ENCODE data around the gene FASTKD1. TPM values are rescaled to one million over a fixed set of nuclear protein-coding genes. Genes with fewer than 3 reads are reported as not detected.
"Not testable (repeated sequence)": the region's sequence is repeated elsewhere in the genome, so short reads cannot be mapped to it uniquely, and the experiment has no call there.

FASTKD1 gene, protein sequence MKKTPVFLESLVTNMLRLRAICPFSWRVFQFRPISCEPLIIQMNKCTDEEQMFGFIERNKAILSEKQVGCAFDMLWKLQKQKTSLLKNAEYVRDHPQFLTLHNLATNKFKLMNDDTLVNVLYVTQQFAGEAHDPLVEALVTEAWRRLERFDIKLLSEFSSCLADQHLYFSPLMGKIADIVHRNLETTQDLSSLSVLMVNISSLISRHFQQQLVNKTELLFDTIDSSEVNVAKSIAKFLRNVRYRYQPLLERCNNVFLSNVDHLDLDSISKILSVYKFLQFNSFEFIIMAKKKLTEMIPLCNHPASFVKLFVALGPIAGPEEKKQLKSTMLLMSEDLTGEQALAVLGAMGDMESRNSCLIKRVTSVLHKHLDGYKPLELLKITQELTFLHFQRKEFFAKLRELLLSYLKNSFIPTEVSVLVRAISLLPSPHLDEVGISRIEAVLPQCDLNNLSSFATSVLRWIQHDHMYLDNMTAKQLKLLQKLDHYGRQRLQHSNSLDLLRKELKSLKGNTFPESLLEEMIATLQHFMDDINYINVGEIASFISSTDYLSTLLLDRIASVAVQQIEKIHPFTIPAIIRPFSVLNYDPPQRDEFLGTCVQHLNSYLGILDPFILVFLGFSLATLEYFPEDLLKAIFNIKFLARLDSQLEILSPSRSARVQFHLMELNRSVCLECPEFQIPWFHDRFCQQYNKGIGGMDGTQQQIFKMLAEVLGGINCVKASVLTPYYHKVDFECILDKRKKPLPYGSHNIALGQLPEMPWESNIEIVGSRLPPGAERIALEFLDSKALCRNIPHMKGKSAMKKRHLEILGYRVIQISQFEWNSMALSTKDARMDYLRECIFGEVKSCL
- total RNA-seq, result 44.5 and 48.4 TPM in 2 replicates

- intact Hi-C loops (cut with micrococcal nuclease), result loop anchor here (1.0 to 5.0 kb wide), 5 partner anchors 11 to 253 kb away; partner anchors contain the start of genes BBS5, CFAP210, PHOSPHO2 and PPIG
Observed at GRCh38 chr2:169573160-169573973, at the start of gene FASTKD1. FASTKD1 (minus strand) TSS chr2:169573865; CDS start chr2:169572029, 1,836 bp downstream.

DNA sequence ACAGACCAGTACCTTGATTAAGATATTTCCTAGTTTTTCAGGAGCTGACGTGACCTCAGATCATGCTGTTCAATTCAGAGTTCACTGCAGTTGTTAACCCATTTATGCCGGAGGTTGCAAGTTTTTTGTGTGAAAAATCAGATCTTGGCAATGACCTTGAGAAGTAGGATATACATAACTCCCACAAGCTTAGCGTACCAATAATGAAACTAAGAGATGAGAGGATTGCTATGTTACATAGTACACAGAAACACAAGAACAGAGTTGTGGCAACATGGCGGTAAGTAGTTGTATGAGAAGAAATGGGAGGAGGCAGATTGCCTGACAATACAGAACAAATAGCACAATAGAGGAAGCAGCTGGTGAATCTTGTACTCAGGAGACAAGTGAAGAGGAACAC, 49.6 kb upstream of the FASTKD1 start:
- intact Hi-C loops (cut with micrococcal nuclease), result no loop called here

- intact Hi-C loops (cut with micrococcal nuclease), result no loop called here
Observed at GRCh38 chr2:169620509-169620908, 46.8 kb upstream of the FASTKD1 start.

- intact Hi-C loops (cut with micrococcal nuclease), result no loop called here
Observed at GRCh38 chr2:169619946-169620345, 46.3 kb upstream of the FASTKD1 start.

DNA sequence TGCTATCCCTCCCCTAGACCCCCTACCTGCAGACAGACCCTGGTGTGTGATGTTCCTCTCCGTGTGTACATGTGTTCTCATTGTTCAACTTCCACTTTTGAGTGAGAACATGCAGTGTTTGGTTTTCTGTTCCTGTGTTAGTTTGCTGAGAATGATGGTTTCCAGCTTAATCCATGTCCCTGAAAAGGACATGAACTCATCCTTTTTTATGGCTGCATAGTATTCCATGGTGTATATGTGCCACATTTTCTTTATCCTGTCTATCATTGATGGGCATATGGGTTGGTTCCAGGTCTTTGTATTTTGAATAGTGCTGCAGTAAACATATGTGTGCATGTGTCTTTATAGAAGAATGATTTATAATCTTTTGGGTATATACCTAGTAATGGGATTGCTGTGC, 42.3 kb upstream of the FASTKD1 start:
- intact Hi-C loops (cut with micrococcal nuclease), result not testable (repeated sequence)

GRCh38 chr2:169613876-169614275, 40.2 kb upstream of the FASTKD1 start:
- intact Hi-C loops (cut with micrococcal nuclease), result no loop called here

DNA sequence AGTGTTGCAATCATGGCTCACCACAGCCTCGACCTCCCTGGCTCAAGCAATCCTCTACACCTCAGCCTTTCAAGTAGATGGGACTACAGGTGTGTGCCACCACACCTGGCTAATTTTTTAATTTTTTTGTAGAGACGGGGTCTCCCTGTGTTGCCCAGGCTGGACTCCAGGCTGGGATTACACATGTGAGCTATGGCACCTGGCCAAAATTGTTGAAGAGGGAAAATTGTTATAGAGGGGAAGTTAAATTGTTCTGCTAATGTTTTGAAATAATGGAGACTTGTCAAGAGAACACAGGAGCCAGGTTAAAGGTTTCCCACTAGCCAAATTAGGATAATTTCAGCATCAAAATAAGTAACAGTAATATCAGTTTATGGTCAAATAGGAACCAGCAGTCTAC, 35.6 kb upstream of the FASTKD1 start:
- intact Hi-C loops (cut with micrococcal nuclease), result no loop called here

GRCh38 chr2:169599568-169599967, 25.9 kb upstream of the FASTKD1 start:
- intact Hi-C loops (cut with micrococcal nuclease), result no loop called here

- intact Hi-C loops (cut with micrococcal nuclease), result no loop called here
Observed at GRCh38 chr2:169598982-169599381, 25.3 kb upstream of the FASTKD1 start.

DNA sequence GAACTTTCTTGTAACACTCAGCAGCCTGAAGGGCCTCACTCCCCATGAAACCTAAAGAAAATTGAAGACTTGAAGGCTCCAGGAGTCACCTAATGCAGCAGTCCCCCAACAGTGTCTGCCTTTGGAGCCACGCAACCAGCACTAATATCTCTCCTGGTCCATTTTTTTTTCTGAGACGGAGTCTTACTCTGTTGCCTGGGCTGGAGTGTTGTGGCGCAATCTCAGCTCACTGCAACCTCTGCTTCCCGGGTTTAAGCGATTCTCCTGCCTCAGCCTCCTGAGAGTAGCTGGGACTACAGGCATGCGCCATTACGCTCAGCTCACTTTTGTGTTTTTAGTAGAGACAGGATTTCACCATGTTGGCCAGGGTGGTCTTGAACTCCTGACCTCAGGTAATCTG, 22.9 kb upstream of the FASTKD1 start:
- intact Hi-C loops (cut with micrococcal nuclease), result not testable (repeated sequence)

- intact Hi-C loops (cut with micrococcal nuclease), result no loop called here
Observed at GRCh38 chr2:169590804-169591203, 17.1 kb upstream of the FASTKD1 start.

DNA sequence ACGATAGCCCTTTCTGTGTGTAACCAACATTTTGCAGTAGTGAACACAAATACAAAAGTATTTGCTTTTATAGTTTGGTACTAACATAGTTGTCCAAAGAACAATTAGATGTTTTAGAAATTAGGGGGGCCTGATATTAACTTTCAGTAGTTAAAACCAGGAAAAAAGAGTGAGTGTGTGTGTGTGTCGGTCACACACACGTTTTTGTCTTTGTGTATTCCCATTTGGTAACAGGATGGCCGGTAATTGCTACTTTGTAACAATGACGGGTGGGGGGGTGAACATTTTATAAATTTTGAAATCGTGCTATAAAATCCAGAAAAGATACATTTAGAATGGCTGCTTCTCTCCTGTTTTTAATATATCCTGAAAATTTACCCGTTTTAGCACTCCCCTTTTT, 12.0 kb upstream of the FASTKD1 start:
- intact Hi-C loops (cut with micrococcal nuclease), result loop anchor here (2.0 kb wide), 1 partner anchor 223 kb away; the partner anchor contains the start of gene LRP2

DNA sequence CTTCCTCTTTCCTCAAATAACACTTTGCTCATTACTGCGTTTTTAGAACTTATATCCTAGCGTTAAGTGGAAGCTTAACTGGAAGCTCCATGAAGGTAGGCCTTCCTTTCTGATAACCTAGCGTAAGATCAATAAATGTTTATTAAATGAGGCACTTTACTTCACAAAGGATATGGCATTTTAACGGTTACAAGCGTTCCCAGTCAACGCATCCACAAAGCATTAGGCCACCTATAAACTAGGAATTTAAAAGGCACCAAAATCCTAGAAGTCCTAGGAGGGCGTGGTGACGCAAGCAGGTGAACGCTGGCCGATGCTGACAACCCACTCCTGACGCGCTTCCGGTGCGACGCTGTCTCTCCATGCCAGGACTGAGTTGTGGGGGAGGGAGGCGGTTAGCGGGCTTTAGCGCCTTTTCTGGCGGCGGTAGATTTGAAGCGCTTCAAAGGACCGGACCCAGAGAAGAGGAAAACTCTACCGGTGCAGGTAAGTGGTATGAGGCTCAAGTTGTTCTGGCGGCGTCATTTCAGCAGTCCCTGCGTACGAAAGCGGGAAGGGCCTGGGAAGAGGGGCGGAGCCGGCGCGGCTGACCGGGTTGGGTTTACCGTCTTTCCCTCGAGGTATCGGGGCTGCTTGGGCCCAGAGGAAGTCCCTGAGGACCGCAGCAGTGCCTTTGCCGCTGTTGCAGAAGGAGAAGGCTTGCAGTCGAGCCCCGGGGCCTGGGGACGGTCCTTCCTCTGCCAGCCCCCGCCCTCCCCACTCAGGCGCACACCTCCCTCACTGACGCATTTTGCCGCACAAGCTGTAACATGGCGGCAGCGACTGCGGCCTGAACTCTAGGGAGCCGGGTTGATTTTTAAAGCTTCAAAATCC, 10.6 kb upstream of the FASTKD1 start, which contains the start of gene PPIG:
Gene PPIG, plus strand, starts transcription at position 347 of the 873 bp plus-strand sequence. CDS start 19,691 bp downstream, outside the sequence.
- intact Hi-C loops (cut with micrococcal nuclease), result loop anchor here (1.0 to 2.0 kb wide), 3 partner anchors 11 to 221 kb away; partner anchors contain the start of genes CFAP210, FASTKD1, LRP2 and PHOSPHO2

- intact Hi-C loops (cut with micrococcal nuclease), result no loop called here
Observed at GRCh38 chr2:169583518-169583917, 9.9 kb upstream of the FASTKD1 start.

DNA sequence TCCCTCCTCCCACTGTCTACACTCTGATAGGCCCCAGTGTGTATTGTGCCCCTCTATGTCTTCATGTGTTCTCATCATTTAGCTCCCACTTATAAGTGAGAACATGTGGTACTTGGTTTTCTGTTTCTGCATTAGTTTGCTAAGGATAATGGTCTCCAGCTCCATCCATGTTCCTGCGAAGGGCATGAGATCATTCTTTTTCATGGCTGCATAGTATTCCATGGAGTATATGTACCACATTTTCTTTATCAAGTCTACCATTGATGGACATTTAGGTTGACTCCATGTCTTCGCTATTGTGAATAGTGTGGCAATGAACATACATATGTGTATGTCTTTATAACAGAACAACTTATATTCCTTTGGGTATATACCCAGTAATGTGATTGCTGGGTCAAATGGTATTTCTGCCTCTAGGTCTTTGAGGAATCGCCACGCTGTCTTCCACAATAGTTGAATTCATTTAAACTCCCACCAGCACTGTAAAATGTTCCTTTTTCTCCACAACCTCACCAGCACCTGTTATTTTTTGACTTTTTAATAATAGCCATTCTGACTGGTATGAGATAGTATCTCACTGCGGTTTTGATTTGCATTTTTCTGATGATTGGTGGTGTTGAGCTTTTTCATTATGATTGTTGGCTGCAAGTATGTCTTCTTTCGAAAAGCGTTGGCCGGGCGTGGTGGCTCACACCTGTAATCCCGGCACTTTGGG, 9.0 kb upstream of the FASTKD1 start:
- intact Hi-C loops (cut with micrococcal nuclease), result not testable (repeated sequence)

GRCh38 chr2:169579044-169579443, 5.4 kb upstream of the FASTKD1 start:
- intact Hi-C loops (cut with micrococcal nuclease), result no loop called here

DNA sequence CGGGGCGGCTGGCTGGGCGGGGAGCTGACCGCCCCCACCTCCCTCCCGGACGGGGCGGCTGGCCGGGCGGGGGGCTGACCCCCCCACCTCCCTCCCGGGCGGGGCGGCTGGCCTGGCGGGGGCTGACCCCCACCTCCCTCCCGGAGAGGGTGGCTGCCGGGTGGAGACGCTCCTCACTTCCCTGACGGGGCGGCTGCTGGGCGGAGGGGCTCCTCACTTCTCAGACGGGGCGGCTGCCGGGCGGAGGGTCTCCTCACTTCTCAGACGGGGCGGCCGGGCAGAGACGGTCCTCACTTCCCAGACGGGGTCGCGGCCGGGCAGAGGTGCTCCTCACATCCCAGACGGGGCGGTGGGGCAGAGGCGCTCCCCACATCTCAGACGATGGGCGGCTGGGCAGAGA, 1.6 kb upstream of the FASTKD1 start:
- intact Hi-C loops (cut with micrococcal nuclease), result not testable (repeated sequence)

DNA sequence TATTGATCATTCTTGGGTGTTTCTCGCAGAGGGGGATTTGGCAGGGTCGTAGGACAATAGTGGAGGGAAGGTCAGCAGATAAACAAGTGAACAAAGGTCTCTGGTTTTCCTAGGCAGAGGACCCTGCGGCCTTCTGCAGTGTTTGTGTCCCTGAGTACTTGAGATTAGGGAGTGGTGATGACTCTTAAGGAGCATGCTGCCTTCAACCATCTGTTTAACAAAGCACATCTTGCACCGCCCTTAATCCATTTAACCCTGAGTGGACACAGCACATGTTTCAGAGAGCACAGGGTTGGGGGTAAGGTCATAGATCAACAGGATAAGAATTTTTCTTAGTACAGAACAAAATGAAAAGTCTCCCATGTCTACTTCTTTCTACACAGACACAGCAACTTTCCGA, 874 bp upstream of the FASTKD1 start:
- intact Hi-C loops (cut with micrococcal nuclease), result loop anchor here (5.0 kb wide), 1 partner anchor 97 kb away; the partner anchor contains the start of gene BBS5

GRCh38 chr2:169573974-169574299, 272 bp upstream of the FASTKD1 start:
- intact Hi-C loops (cut with micrococcal nuclease), result loop anchor here (1.0 to 5.0 kb wide), 5 partner anchors 10 to 253 kb away; partner anchors contain the start of genes BBS5, CFAP210, PHOSPHO2 and PPIG

Measured in T-helper 2 cell treated with Interferon-gamma antibody and Interleukin-4, amounts not matched to agents 100 ng/mL and 5 ng/mL, for 36 hours (primary cell).